Astrocyte (in vitro differentiated cells and primary cell): Measurements from ENCODE around the gene TMEM156. TPM values are rescaled to one million over a fixed set of nuclear protein-coding genes. Genes with fewer than 3 reads are reported as not detected.

ENCODE experiments used
- DNase-seq: peaks from one replicate; pipeline ENCODE4 v3.0.0-alpha.2; 2010; ENCODE audit warnings: low read depth
- FAIRE-seq: peaks from 2 replicates; lab custom pipeline; 2011; peaks lifted over from hg19 to GRCh38; lab: Jason Lieb, UNC
- H2AFZ ChIP-seq: 2 replicates; pipeline ENCODE4 v1.6.0; 2012; ENCODE audit warnings: low read depth, low read length, inconsistent platforms
- H3K27ac ChIP-seq: 2 replicates; pipeline ENCODE4 v1.5.1; 2011; ENCODE audit warnings: low read depth, low read length, inconsistent platforms
- H3K27me3 ChIP-seq: 2 replicates; pipeline ENCODE4 v1.6.0; 2011; ENCODE audit warnings: low read length, inconsistent platforms; ENCODE audit not compliant: insufficient read depth
- H3K36me3 ChIP-seq: 2 replicates; pipeline ENCODE4 v1.5.1; 2011; ENCODE audit warnings: low read length, inconsistent platforms; ENCODE audit not compliant: insufficient read depth
- H3K4me1 ChIP-seq: 2 replicates; pipeline ENCODE4 v1.5.1; 2011; ENCODE audit warnings: low read length, inconsistent platforms; ENCODE audit not compliant: insufficient read depth
- H3K4me2 ChIP-seq: 2 replicates; pipeline ENCODE4 v1.6.0; 2012; ENCODE audit warnings: low read length, inconsistent platforms
- H3K4me3 ChIP-seq: 2 replicates; pipeline ENCODE4 v1.5.1; 2011; ENCODE audit warnings: low read depth, mild to moderate bottlenecking, low read length, inconsistent platforms; ENCODE audit not compliant: insufficient read depth
- H3K79me2 ChIP-seq: 2 replicates; pipeline ENCODE4 v1.6.0; 2012; ENCODE audit warnings: mild to moderate bottlenecking, low read length, inconsistent platforms; ENCODE audit not compliant: insufficient read depth
- H3K9ac ChIP-seq: 2 replicates; pipeline ENCODE4 v1.6.0; 2012; ENCODE audit warnings: mild to moderate bottlenecking, low read length, inconsistent platforms
- H3K9me3 ChIP-seq: 2 replicates; pipeline ENCODE4 v1.5.1; 2012; ENCODE audit warnings: low read depth, mild to moderate bottlenecking, low read length, inconsistent platforms; ENCODE audit not compliant: insufficient read depth
- H4K20me1 ChIP-seq: 2 replicates; pipeline ENCODE4 v1.6.0; 2012; ENCODE audit warnings: low read length, inconsistent platforms; ENCODE audit not compliant: insufficient read depth
- H3K27ac Mint-ChIP-seq: one replicate; pipeline ENCODE4 v1.8.0; 2021; ENCODE audit warnings: mild to moderate bottlenecking, mixed read lengths; ENCODE audit not compliant: unreplicated experiment
- H3K27me3 Mint-ChIP-seq: one replicate; pipeline ENCODE4 v1.8.0; 2021; ENCODE audit warnings: low read depth, mixed read lengths; ENCODE audit not compliant: unreplicated experiment
- H3K36me3 Mint-ChIP-seq: one replicate; pipeline ENCODE4 v1.8.0; 2021; ENCODE audit warnings: low read depth, mixed read lengths; ENCODE audit not compliant: unreplicated experiment
- H3K4me1 Mint-ChIP-seq: one replicate; pipeline ENCODE4 v1.8.0; 2021; ENCODE audit warnings: low read depth, mixed read lengths; ENCODE audit not compliant: unreplicated experiment
- H3K4me3 Mint-ChIP-seq: one replicate; pipeline ENCODE4 v1.8.0; 2021; ENCODE audit warnings: mild to moderate bottlenecking, moderate library complexity, mixed read lengths; ENCODE audit not compliant: unreplicated experiment
- H3K9me3 Mint-ChIP-seq: one replicate; pipeline ENCODE4 v1.8.0; 2021; ENCODE audit warnings: mild to moderate bottlenecking, mixed read lengths; ENCODE audit not compliant: unreplicated experiment
- EZH2 ChIP-seq: IDR thresholded peaks from 2 replicates; pipeline ENCODE4 v1.6.1; 2012; ENCODE audit warnings: mild to moderate bottlenecking, low read length, inconsistent platforms; ENCODE audit not compliant: insufficient read depth
- total RNA-seq: library from RNA; stranded (reverse); gene quantifications from 2 replicates; pipeline ENCODE4 v1.2.1, GENCODE V29; 2021
- TF ChIP-seq, protein P1 (sequence below): IDR thresholded peaks from 2 replicates; pipeline ENCODE4 v1.5.1; 2011; ENCODE audit warnings: low read depth, mild to moderate bottlenecking, inconsistent platforms, low read length, moderate library complexity; ENCODE audit not compliant: insufficient read depth

Gene TMEM156
- total RNA-seq, 1 donor from 2014 or later, result 0.59 TPM

GRCh38 chr4:39022241-39022640, 10.0 kb downstream of the TMEM156 start:
- H3K9me3 ChIP-seq, result no peaks in the 10 kb centered on the region
- FAIRE-seq, result no peak
- H3K4me1 ChIP-seq, result peaks cover 7% of the 10 kb centered on the region
- Mint-ChIP-seq H3K4me1 (peaks cover 6% of the 10 kb centered on the region), H3K27me3 (no peaks in the 10 kb centered on the region), H3K9me3 (no peaks in the 10 kb centered on the region), H3K4me3 (no peak overlapping the region), H3K27ac (no peak overlapping the region), H3K36me3 (no peaks in the 10 kb centered on the region)
- DNase-seq, result no peak
- H3K27ac ChIP-seq, result no peak overlapping the region
- no peak overlapping the region for H2AFZ ChIP-seq
- H3K4me2 ChIP-seq, result no peak overlapping the region
- no peaks in the 10 kb centered on the region for H3K36me3 ChIP-seq
- H3K9ac ChIP-seq, result no peak overlapping the region
- H3K4me3 ChIP-seq, result no peak overlapping the region
- no peaks in the 10 kb centered on the region for H3K27me3 ChIP-seq
- TF ChIP-seq, protein P1, sequence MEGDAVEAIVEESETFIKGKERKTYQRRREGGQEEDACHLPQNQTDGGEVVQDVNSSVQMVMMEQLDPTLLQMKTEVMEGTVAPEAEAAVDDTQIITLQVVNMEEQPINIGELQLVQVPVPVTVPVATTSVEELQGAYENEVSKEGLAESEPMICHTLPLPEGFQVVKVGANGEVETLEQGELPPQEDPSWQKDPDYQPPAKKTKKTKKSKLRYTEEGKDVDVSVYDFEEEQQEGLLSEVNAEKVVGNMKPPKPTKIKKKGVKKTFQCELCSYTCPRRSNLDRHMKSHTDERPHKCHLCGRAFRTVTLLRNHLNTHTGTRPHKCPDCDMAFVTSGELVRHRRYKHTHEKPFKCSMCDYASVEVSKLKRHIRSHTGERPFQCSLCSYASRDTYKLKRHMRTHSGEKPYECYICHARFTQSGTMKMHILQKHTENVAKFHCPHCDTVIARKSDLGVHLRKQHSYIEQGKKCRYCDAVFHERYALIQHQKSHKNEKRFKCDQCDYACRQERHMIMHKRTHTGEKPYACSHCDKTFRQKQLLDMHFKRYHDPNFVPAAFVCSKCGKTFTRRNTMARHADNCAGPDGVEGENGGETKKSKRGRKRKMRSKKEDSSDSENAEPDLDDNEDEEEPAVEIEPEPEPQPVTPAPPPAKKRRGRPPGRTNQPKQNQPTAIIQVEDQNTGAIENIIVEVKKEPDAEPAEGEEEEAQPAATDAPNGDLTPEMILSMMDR, result no peak
- TF ChIP-seq EZH2, result no peak
- no peaks in the 10 kb centered on the region for H3K79me2 ChIP-seq
- no peaks in the 10 kb centered on the region for H4K20me1 ChIP-seq

GRCh38 chr4:39021631-39022030, 10.6 kb downstream of the TMEM156 start:
- FAIRE-seq (no peak), DNase-seq (no peak)
- no peaks in the 10 kb centered on the region for H3K27me3 Mint-ChIP-seq
- no peak overlapping the region for H3K4me2 ChIP-seq
- H3K27ac ChIP-seq, result no peak overlapping the region
- H4K20me1 ChIP-seq, result no peaks in the 10 kb centered on the region
- H3K9ac ChIP-seq, result no peak overlapping the region
- no peaks in the 10 kb centered on the region for H3K9me3 ChIP-seq
- no peaks in the 10 kb centered on the region for H3K79me2 ChIP-seq
- no peaks in the 10 kb centered on the region for H3K36me3 ChIP-seq
- no peak overlapping the region for H3K4me3 Mint-ChIP-seq
- peaks cover 7% of the 10 kb centered on the region for H3K4me1 ChIP-seq
- H3K27ac Mint-ChIP-seq, result no peak overlapping the region
- H3K27me3 ChIP-seq, result no peaks in the 10 kb centered on the region
- H3K9me3 Mint-ChIP-seq, result peaks cover 2% of the 10 kb centered on the region
- TF ChIP-seq, protein P1, result no peak
- no peak for TF ChIP-seq EZH2
- H3K36me3 Mint-ChIP-seq, result no peaks in the 10 kb centered on the region
- no peak overlapping the region for H3K4me3 ChIP-seq
- no peak overlapping the region for H2AFZ ChIP-seq
- H3K4me1 Mint-ChIP-seq, result peaks cover 6% of the 10 kb centered on the region

DNA sequence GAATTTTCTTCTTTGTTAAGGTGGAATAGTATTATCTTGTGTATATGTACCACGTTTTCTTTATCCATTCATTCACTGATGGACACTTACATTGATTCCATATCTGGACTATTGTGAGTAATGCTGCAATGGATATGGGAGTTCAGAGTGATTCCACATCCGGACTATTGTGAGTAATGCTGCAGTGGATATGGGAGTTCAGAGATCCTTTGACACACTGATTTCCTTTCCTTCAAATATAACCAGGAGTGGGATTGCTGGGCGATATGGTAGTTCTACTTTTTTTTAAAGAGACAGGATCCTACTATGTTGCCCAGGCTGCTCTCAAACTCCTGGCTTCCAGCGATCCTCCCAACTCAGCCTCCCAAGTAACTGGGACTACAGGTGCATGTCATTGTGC, 12.1 kb downstream of the TMEM156 start:
- H3K27me3 ChIP-seq, result no peaks in the 10 kb centered on the region
- H3K36me3 ChIP-seq, result no peaks in the 10 kb centered on the region
- no peak for TF ChIP-seq EZH2
- TF ChIP-seq, protein P1, result no peak
- no peaks in the 10 kb centered on the region for H4K20me1 ChIP-seq
- no peak overlapping the region for H3K4me2 ChIP-seq
- no peak overlapping the region for H3K4me3 ChIP-seq
- Mint-ChIP-seq H3K36me3 (no peaks in the 10 kb centered on the region), H3K27ac (no peak overlapping the region), H3K9me3 (peaks cover 8% of the 10 kb centered on the region), H3K4me3 (no peak overlapping the region), H3K4me1 (no peaks in the 10 kb centered on the region), H3K27me3 (no peaks in the 10 kb centered on the region)
- no peak overlapping the region for H3K27ac ChIP-seq
- no peak for DNase-seq
- H3K79me2 ChIP-seq, result no peaks in the 10 kb centered on the region
- no peaks in the 10 kb centered on the region for H3K4me1 ChIP-seq
- H3K9ac ChIP-seq, result no peak overlapping the region
- no peaks in the 10 kb centered on the region for H3K9me3 ChIP-seq
- no peak for FAIRE-seq
- no peak overlapping the region for H2AFZ ChIP-seq
